ENCODE results near the gene LNPK.

DNA sequence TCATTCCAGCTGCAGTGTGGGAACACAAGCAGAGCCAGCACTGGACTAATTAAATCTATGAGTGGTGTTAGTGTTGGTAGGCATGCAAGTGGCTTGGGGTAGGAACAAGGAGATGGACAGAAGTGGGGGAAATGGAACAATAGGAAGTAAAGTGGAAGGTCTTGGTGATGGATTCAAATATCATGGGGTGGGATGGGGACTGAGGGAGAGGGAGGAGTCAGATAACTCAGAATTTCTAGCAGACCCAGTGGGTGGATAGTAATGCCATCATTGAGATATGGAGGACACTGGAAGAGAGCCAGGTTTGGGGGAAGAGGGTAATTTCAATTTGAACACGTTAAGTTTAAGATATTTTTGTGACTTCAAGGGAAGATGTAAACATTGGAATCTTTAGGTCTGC, 2.9 kb upstream of the LNPK start:
- TF ChIP-seq, protein P1, sequence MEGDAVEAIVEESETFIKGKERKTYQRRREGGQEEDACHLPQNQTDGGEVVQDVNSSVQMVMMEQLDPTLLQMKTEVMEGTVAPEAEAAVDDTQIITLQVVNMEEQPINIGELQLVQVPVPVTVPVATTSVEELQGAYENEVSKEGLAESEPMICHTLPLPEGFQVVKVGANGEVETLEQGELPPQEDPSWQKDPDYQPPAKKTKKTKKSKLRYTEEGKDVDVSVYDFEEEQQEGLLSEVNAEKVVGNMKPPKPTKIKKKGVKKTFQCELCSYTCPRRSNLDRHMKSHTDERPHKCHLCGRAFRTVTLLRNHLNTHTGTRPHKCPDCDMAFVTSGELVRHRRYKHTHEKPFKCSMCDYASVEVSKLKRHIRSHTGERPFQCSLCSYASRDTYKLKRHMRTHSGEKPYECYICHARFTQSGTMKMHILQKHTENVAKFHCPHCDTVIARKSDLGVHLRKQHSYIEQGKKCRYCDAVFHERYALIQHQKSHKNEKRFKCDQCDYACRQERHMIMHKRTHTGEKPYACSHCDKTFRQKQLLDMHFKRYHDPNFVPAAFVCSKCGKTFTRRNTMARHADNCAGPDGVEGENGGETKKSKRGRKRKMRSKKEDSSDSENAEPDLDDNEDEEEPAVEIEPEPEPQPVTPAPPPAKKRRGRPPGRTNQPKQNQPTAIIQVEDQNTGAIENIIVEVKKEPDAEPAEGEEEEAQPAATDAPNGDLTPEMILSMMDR (IDR thresholded peaks at IDR 0.05) = no peak
- no peak for TF ChIP-seq EZH2 (IDR thresholded peaks at IDR 0.05)
- no peak for TF ChIP-seq EZH2phosphoT487 (IDR thresholded peaks at IDR 0.05)
